Neural cell (in vitro differentiated cells): ENCODE results near the gene KRT28.

Source experiments
- CTCF ChIP-seq: fragments of 450-650 bp; IDR thresholded peaks from 2 replicates; pipeline ENCODE4 v1.5.1; 2014; ENCODE audit warnings: antibody characterized with exemption, mild to moderate bottlenecking, moderate library complexity; ENCODE audit not compliant: poor library complexity, severe bottlenecking
- EZH2 ChIP-seq: fragments of 200-600, 300-800 bp; shearing (Covaris generic), sonication (generic); IDR thresholded peaks from 2 replicates; pipeline ENCODE4 v1.6.1; 2014; ENCODE audit warnings: antibody characterized with exemption, low read length, borderline replicate concordance, mild to moderate bottlenecking; ENCODE audit not compliant: insufficient read depth, poor library complexity, severe bottlenecking
- POLR2AphosphoS5 ChIP-seq: IDR thresholded peaks from 2 replicates; pipeline ENCODE4 v1.6.1; 2012
- RAD21 ChIP-seq: fragments of 450-650 bp; conservative IDR thresholded peaks from 2 replicates; pipeline ENCODE4 v1.6.1; 2014; ENCODE audit warnings: antibody characterized with exemption, mild to moderate bottlenecking, moderate library complexity
- TAF1 ChIP-seq: IDR thresholded peaks from 2 replicates; pipeline ENCODE4 v1.6.1; 2012; ENCODE audit warnings: low read depth

- TF ChIP-seq CTCF (no peak), EZH2 (no peak), POLR2AphosphoS5 (no peak), RAD21 (no peak), TAF1 (no peak)
Observed at GRCh38 chr17:40765657-40766056, 34.1 kb downstream of the KRT28 start.
